ENCODE measurements around the gene GSG1L2. TPM values are rescaled to one million over a fixed set of nuclear protein-coding genes. Genes with fewer than 3 reads are reported as not detected.

Gene GSG1L2
- total RNA-seq (2021; ENCODE audit: unreplicated experiment) (not detected), Bru-seq, nascent RNA (not detected), BruChase-seq, experiment 1, labeled RNA remaining after a 2-hour chase (not detected), BruChase-seq, experiment 2, labeled RNA remaining after a 6-hour chase (not detected)
- not detected for polyA plus RNA-seq (2012; ENCODE audit: insufficient read length)
- long read RNA-seq: 0 reads

GRCh38 chr17:9821921-9822320 lies at the start of gene GSG1L2:
Gene GSG1L2, minus strand, starts transcription at chr17:9822079. Its CDS starts 8 bp downstream, at chr17:9822071.
- Histone ChIP-seq H3K36me3 (ENCODE audit: control insufficient read depth, insufficient read depth, low read length) (no peaks in the 10 kb centered on the region), H3K4me1 (ENCODE audit: control insufficient read depth, insufficient read depth, low read length) (no peaks in the 10 kb centered on the region), H3K27ac (ENCODE audit: low read length) (no peak within 1 kb of the TSS), H3K27me3 (ENCODE audit: control insufficient read depth, insufficient read depth, low read length) (no peaks in the 10 kb centered on the region), H3K9me3 (ENCODE audit: control insufficient read depth, insufficient read depth, low read depth, low read length) (no peaks in the 10 kb centered on the region), H3K4me3 (ENCODE audit: low read depth in 2 of 2, low read length in 2 of 2) (no peak within 1 kb of the TSS)
- DNase-seq (ENCODE audit: low read depth, low spot score): no peak
- TF ChIP-seq SIN3A (IDR thresholded peaks at IDR 0.05; ENCODE audit: borderline replicate concordance, insufficient read depth, low read depth, low read length) (no peak), CTCF (IDR thresholded peaks at IDR 0.05) (no peak), REST (IDR thresholded peaks at IDR 0.05; ENCODE audit: insufficient read depth in 1 of 2, low read depth in 2 of 2, low read length in 1 of 2) (no peak), TCF7L2 (IDR thresholded peaks at IDR 0.05; ENCODE audit: low read depth, low read length) (no peak), POLR2AphosphoS5 (IDR thresholded peaks at IDR 0.05; ENCODE audit: low read depth, low read length) (no peak)
- ChIA-PET CTCF (no interaction called here), POLR2A (no interaction called here)
- no TSS peak for BruUV-seq (replicated peaks)
- intact Hi-C loops (cut with micrococcal nuclease; ENCODE audit: unreplicated experiment) (no loop called here), in situ Hi-C loops (cut with HindIII; ENCODE audit: low pct_unique_long_range_greater_than_20kb, low sequenced_read_pairs) (no loop called here)
- ATAC-seq: no peak

GRCh38 chr17:9868552-9868951 lies 46.7 kb upstream of the GSG1L2 start:
- ChIA-PET POLR2A (no interaction called here), CTCF (no interaction called here)
- intact Hi-C loops (cut with micrococcal nuclease; ENCODE audit: unreplicated experiment) (no loop called here), in situ Hi-C loops (cut with HindIII; ENCODE audit: low pct_unique_long_range_greater_than_20kb, low sequenced_read_pairs) (no loop called here)
- DNase-seq (ENCODE audit: low read depth, low spot score) (no peak), ATAC-seq (no peak)
- no TSS peak for BruUV-seq (replicated peaks)
- TF ChIP-seq SIN3A (IDR thresholded peaks at IDR 0.05; ENCODE audit: borderline replicate concordance, insufficient read depth, low read depth, low read length) (no peak), REST (IDR thresholded peaks at IDR 0.05; ENCODE audit: insufficient read depth in 1 of 2, low read depth in 2 of 2, low read length in 1 of 2) (no peak), POLR2AphosphoS5 (IDR thresholded peaks at IDR 0.05; ENCODE audit: low read depth, low read length) (no peak), TCF7L2 (IDR thresholded peaks at IDR 0.05; ENCODE audit: low read depth, low read length) (no peak), CTCF (IDR thresholded peaks at IDR 0.05) (no peak)
- H3K4me3 ChIP-seq (ENCODE audit: low read depth in 2 of 2, low read length in 2 of 2): no peak overlapping the region
- no peaks in the 10 kb centered on the region for H3K4me1 ChIP-seq (ENCODE audit: control insufficient read depth, insufficient read depth, low read length)
- no peaks in the 10 kb centered on the region for H3K27me3 ChIP-seq (ENCODE audit: control insufficient read depth, insufficient read depth, low read length)
- H3K36me3 ChIP-seq (ENCODE audit: control insufficient read depth, insufficient read depth, low read length): no peaks in the 10 kb centered on the region
- H3K27ac ChIP-seq (ENCODE audit: low read length): no peak overlapping the region
- no peaks in the 10 kb centered on the region for H3K9me3 ChIP-seq (ENCODE audit: control insufficient read depth, insufficient read depth, low read depth, low read length)

Measured in Panc1 (cell line).